Mammary epithelial cell (primary cell): Measurements from ENCODE around the gene ENDOD1.

Experiments
- EZH2 ChIP-seq: IDR thresholded peaks from 2 replicates; pipeline ENCODE4 v1.6.1; 2012; ENCODE audit warnings: low read length, inconsistent platforms, borderline replicate concordance
- TF ChIP-seq, protein P1 (sequence below), 2 donors: IDR thresholded peaks in 1 of 2; conservative IDR thresholded peaks in 1 of 2; 2 replicates each; pipeline ENCODE4 v1.5.1; 2011 to 2012; ENCODE audit warnings: inconsistent platforms in 2 of 2, low read length in 2 of 2, mild to moderate bottlenecking in 2 of 2, control low read depth in 1 of 2, low read depth in 1 of 2; ENCODE audit not compliant: insufficient read depth in 1 of 2; ENCODE audit errors: extremely low read depth in 1 of 2

DNA sequence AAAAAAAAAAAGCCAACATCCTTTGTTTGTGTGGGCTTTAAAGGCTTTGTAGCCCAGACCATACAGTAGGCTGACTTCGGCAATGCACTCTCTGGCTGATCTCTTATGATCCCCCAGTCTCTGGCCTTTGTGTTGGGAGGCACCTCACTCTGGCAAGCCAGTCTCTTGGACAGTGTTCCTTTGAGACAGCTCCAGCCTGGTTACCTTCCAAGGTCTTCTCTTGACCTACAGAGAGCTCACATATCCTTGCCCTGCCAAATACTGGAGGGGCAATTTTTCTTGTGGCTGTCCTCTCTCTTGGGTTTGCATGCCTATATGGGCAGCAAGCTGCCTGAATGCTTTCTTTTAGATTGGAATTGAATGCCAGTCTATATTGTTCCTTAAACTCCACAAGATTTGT, 71.6 kb downstream of the ENDOD1 start:
- TF ChIP-seq, protein P1, sequence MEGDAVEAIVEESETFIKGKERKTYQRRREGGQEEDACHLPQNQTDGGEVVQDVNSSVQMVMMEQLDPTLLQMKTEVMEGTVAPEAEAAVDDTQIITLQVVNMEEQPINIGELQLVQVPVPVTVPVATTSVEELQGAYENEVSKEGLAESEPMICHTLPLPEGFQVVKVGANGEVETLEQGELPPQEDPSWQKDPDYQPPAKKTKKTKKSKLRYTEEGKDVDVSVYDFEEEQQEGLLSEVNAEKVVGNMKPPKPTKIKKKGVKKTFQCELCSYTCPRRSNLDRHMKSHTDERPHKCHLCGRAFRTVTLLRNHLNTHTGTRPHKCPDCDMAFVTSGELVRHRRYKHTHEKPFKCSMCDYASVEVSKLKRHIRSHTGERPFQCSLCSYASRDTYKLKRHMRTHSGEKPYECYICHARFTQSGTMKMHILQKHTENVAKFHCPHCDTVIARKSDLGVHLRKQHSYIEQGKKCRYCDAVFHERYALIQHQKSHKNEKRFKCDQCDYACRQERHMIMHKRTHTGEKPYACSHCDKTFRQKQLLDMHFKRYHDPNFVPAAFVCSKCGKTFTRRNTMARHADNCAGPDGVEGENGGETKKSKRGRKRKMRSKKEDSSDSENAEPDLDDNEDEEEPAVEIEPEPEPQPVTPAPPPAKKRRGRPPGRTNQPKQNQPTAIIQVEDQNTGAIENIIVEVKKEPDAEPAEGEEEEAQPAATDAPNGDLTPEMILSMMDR (conservative IDR thresholded peaks at IDR 0.05 in 1 of 2, IDR thresholded peaks at IDR 0.05 in 1 of 2; ENCODE audit: extremely low read depth in 1 of 2, insufficient read depth in 1 of 2, low read depth in 1 of 2, low read length in 2 of 2): no peak
- no peak for TF ChIP-seq EZH2
